Upper lobe of left lung (tissue), 6 donors: ENCODE data around the gene CYP26B1. TPM values are rescaled to one million over a fixed set of nuclear protein-coding genes. Genes with fewer than 3 reads are reported as not detected.
A peak's percentile ranks its signal among the peaks of the same experiment; 100 is the strongest.

Experiments used
- ATAC-seq, 2 donors: fragments of 200-7000 bp; cut with Tn5 transposase; one replicate each; pipeline ENCODE4 v1.9.1; 2022; ENCODE audit warnings: mild to moderate bottlenecking in 2 of 2, moderate library complexity in 2 of 2; ENCODE audit not compliant: low FRiP score in 2 of 2
- DNase-seq, 2 donors: peaks; one replicate each; pipeline ENCODE4 v3.0.0-alpha.2; 2019 to 2020
- H3K27ac ChIP-seq, 4 donors: fragments of 200-600 bp; sonication (generic); one replicate each; pipeline ENCODE4 v1.5.1; 2016 to 2019
- H3K27me3 ChIP-seq, 4 donors: fragments of 200-600 bp; sonication (generic); one replicate each; pipeline ENCODE4 v1.5.1; 2017 to 2019
- H3K36me3 ChIP-seq, 4 donors: fragments of 200-600 bp; sonication (generic); one replicate each; pipeline ENCODE4 v1.5.1; 2016 to 2019
- H3K4me1 ChIP-seq, 4 donors: fragments of 200-600 bp; sonication (generic); one replicate each; pipeline ENCODE4 v1.5.1; 2018 to 2019
- H3K4me3 ChIP-seq, 4 donors: fragments of 200-600 bp; sonication (generic); one replicate each; pipeline ENCODE4 v1.5.1; 2017 to 2019; ENCODE audit warnings: mild to moderate bottlenecking in 2 of 4, moderate library complexity in 1 of 4
- H3K9me3 ChIP-seq, 4 donors: fragments of 200-600 bp; sonication (generic); one replicate each; pipeline ENCODE4 v1.5.1; 2018 to 2019
- CTCF ChIP-seq, 6 experiments: fragments of 450-650 bp in 4 of 6; fragments of 200-600 bp in 2 of 6; sonication (generic) in 2 of 6; IDR thresholded peaks; one replicate each; pipeline ENCODE4 v1.5.1; 2016 to 2019; ENCODE audit warnings: antibody characterized with exemption in 6 of 6
- EP300 ChIP-seq, 4 donors: sonication (generic); formaldehyde crosslinking; IDR thresholded peaks; one replicate each; pipeline ENCODE4 v1.5.1; 2017; ENCODE audit warnings: antibody characterized with exemption in 4 of 4, control low read depth in 2 of 4
- POLR2A ChIP-seq, 4 donors: fragments of 450-650 bp; IDR thresholded peaks; one replicate each; pipeline ENCODE4 v1.5.1; 2016 to 2017; ENCODE audit warnings: antibody characterized with exemption in 4 of 4, mild to moderate bottlenecking in 2 of 4
- POLR2AphosphoS5 ChIP-seq, 2 donors: sonication (generic); formaldehyde crosslinking; IDR thresholded peaks; one replicate each; pipeline ENCODE4 v1.5.1; 2017; ENCODE audit warnings: antibody characterized with exemption in 2 of 2
- WGBS, 2 donors: methylation state at CpG; one replicate each; pipeline ENCODE4 v1.1.5; 2017 to 2018; 5-methylcytosine and 5-hydroxymethylcytosine counted together
- total RNA-seq, 6 donors: library from RNA; depleted of rRNA in 4 of 6; stranded (reverse); fragments of >200 nt in 4 of 6; gene quantifications; one replicate each; pipeline versions ENCODE4 v1.1.0 to v1.2.1, GENCODE V29; 2016 to 2021
- donor health status: DM: no; HTN: no; CAD: no; lungs with moderate emphysema.
- donor health status: DM: no; HTN: yes; CAD: no; lungs with severe emphysema.

CYP26B1 gene
- total RNA-seq, 6 donors from 2014 or later, result 0.89 to 4.8 (median 4.5) TPM; not detected in 1

DNA sequence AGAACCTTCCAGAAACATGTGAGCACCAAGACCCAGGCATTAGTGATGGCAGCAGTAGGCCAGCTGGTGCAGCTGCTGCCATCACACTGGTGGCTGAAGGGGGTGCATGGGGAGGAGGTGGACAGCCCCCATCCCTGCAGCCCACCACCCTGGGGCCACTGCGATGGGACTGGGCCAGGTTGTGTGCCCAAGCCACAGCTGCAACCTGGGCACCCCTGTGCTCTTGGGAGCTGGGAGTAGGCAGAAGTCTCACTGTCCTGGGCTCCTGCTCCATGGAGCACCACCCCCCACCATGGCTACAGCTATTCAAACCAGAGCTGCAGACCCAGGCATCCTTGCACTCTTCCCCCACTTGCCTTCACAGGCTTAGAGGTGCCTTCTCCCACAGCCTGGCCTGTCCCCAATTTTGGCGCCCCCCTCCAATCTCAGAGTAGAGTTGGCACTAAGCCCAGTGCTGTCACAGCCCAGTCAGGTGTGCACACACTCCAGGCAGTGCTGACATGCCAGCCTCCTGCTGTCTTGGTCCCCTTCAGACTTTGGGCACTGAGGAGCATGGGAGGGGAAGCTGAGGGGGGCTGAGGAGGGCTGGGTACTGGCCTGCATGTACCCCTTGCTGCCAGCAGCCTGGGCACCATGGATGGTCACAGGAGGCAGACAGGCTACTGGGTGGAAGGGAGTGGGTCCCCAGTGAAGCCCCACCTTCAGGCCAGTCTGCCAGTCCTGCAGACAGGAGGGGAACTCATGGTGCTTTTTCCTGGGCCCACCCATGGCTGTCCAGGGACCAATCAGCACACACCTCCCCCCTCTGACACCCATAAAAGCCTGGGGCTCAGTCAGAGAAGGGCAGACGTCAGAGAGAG is 67.1 kb downstream of the CYP26B1 start:
- Histone ChIP-seq H3K9me3 (no peaks in the 10 kb centered on the region), H3K27ac (no peak overlapping the region), H3K36me3 (no peaks in the 10 kb centered on the region), H3K4me1 (no peaks in the 10 kb centered on the region), H3K4me3 (no peak overlapping the region), H3K27me3 (no peaks in the 10 kb centered on the region)
- ATAC-seq, result no peak
- WGBS, 2 donors, result 62 to 75% methylated on average over 2 to 3 of the region's 3 CpGs
- peak in 1 of 2 donors; percentile 21 for DNase-seq
- no peak for TF ChIP-seq EP300 (IDR thresholded peaks at IDR 0.05)
- no peak for TF ChIP-seq POLR2A (IDR thresholded peaks at IDR 0.05)
- no peak for TF ChIP-seq CTCF (IDR thresholded peaks at IDR 0.05)
- TF ChIP-seq POLR2AphosphoS5 (IDR thresholded peaks at IDR 0.05), result no peak
